Activated CD8-positive, alpha-beta memory T cell treated with anti-CD3 and anti-CD28 coated beads for 36 hours (primary cell): ENCODE results near the gene KCP. TPM values are rescaled to one million over a fixed set of nuclear protein-coding genes. Genes with fewer than 3 reads are reported as not detected.

Experiments
- CTCF ChIA-PET: fragments of 350-600 bp; sonication (Branson Sonifier 250); formaldehyde crosslinking; loops from one replicate; lab custom pipeline; 2021; ENCODE audit warnings: antibody characterized with exemption; lab: Charles Lee
- POLR2A ChIA-PET: fragments of 350-600 bp; sonication (Branson Sonifier 250); formaldehyde crosslinking; loops from one replicate; lab custom pipeline; 2021; ENCODE audit warnings: antibody characterized with exemption; lab: Charles Lee
- total RNA-seq, 2 experiments: library from RNA; stranded (reverse); gene quantifications; one replicate each; pipeline ENCODE4 v1.2.3, GENCODE V29; 2021

Gene KCP
- total RNA-seq, 2 experiments from 2014 or later, result 0.53 to 0.61 TPM

DNA sequence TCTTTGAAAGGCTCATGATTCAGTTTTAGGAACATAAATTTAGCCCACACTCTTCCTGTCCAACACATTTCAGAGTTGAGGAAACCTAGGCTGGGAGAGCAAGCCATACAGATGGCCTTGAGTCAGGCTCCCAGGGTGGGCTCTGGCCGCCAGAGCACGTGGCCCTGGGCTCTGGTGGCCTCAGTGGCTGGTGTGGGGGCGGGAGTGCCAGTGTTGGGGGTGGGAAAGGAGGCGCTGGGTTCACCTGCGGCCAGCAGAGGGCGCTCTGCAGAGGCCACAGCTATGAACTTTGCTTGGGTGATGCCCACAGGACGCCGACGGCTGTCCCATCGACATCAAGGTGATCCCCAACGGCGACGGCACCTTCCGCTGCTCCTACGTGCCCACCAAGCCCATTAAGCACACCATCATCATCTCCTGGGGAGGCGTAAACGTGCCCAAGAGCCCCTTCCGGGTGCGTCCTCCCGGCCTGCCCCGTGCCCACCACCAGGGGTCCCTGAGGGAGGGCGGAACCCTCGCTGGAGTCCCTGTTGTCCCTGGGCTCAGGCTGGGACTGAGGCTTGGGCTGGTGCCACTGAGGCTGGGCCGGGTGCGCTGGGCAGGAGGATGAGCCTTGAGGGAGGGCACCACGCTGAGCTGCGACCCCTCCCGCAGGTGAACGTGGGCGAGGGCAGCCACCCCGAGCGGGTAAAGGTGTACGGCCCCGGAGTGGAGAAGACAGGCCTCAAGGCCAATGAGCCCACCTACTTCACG, 68.4 kb downstream of the KCP start:
- POLR2A ChIA-PET, result interaction anchor here (0.6 kb wide), 1 partner anchor 33 kb away, joined by 3 read pairs; no protein-coding TSS in a partner anchor
- CTCF ChIA-PET, result interaction anchor here (0.7 to 1.7 kb wide), 9 partner anchors 11 to 51 kb away, joined by 3 to 10 read pairs (median 5); partner anchors contain the start of gene CCDC136

DNA sequence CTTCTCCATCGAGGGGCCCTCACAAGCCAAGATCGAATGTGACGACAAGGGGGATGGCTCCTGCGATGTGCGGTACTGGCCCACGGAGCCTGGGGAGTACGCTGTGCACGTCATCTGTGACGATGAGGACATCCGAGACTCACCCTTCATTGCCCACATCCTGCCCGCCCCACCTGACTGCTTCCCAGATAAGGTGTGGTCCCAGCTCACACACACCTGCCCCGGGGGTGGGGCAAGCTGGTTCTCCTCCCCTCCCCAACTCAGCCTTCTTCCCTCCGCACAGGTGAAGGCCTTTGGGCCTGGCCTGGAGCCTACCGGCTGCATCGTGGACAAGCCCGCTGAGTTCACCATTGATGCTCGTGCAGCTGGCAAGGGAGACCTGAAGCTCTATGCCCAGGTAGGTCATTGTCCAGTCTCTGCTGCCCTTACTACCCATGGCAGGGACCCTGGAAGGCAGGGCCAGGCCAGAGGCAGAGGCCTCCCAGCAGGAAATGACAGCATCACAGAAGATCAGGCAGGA, 69.3 kb downstream of the KCP start:
- ChIA-PET POLR2A (no interaction called here), CTCF (interaction anchor here (1.2 to 1.7 kb wide), 4 partner anchors 10 to 43 kb away, joined by 4 to 10 read pairs (median 6); no protein-coding TSS in a partner anchor)

DNA sequence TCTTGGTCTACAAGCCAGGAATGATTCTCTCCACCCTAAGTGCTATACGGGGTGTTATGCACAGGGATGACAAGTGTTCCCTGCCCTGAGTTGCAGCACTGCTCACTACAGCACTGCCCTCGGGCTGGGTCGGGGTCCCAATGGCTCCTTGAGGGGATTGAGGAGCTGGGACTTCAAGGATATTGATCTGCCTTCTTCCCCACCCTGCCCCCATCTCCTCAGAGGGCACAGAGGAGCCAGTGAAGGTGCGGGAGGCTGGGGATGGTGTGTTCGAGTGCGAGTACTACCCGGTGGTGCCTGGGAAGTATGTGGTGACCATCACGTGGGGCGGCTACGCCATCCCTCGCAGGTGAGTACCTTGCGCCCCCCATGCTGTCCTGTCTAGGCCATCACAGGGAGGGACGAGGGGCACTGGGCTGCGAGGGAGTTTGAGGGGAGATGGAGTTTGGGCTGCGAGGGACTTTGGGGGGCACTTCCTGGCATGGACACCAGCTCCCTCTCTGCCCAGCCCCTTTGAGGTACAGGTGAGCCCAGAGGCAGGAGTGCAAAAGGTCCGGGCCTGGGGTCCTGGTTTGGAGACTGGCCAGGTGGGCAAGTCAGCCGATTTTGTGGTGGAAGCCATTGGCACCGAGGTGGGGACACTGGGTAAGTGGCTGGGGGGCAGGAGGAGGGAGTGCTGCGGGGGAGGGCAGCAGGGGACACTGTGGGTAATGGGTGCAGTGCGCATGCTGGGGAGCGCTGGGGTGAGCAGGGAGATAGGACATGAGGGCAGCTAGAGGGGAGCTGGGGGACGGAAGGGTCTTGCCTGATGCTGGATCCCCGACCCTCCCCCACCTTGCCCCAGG, 70.0 kb downstream of the KCP start:
- ChIA-PET CTCF (interaction anchor here (1.4 kb wide), 1 partner anchor 43 kb away, joined by 4 read pairs; no protein-coding TSS in a partner anchor), POLR2A (interaction anchor here (1.0 kb wide), 1 partner anchor 22 kb away, joined by 3 read pairs; the partner anchor contains the start of gene ATP6V1F)

DNA sequence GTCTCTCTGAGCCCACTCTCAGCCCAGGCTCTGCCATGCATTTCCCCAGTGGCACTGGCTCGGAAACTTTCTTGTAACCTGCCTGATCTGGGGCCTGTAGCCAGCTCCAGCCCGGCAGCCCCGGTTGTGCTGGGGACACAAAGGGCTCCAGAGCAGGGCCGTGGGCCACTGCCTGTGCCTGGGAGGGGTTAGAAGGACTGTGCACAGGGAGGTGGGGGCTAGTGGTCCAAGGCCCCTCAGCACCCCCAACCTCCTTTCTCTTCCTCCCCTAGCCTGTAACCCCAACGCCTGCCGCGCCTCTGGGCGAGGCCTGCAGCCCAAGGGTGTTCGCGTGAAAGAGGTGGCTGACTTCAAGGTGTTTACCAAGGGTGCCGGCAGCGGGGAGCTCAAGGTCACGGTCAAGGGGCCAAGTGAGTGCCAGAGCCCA, 70.7 kb downstream of the KCP start:
- ChIA-PET POLR2A (interaction anchor here (1.0 kb wide), 1 partner anchor 23 kb away, joined by 3 read pairs; the partner anchor contains the start of gene ATP6V1F), CTCF (interaction anchor here (0.5 to 1.4 kb wide), 2 partner anchors 44 to 387 kb away, joined by 3 to 4 read pairs; no protein-coding TSS in a partner anchor)

DNA sequence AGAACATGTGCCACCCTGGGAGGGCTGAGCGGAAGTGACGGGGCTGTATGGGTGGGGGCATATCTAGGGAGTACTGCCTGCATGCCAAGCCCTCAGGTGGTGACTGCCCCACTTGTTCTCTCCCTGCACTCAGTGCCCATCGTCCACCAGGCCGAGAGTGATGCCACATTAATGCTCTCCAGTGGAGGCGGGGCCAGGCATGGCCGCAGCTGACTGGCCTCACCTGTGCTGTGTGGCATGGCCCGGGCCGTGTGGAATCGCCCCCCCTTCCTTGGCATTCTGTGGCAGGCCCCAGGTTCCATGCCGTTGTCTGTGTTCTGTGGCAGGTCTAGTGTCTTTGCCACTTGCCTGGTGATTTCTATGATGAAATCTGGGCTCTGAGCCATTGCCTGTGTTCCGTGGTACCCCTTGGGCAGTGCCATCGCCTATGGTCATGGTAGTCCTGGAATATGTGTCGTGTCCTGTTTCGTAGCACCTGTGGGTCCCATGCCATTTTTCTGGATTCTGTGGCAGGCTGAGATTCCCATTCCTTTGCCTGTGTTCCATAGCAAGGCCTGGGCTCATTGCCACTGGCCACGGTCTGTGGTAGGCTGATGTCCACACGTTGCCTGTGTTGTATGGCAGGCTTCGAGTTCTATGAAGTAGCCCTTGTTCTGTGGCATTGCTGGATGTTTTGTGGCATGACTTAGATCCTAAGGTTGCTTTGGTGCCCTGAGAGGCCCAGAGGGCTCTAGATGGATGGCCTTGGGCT, 71.4 kb downstream of the KCP start:
- CTCF ChIA-PET, result interaction anchor here (0.5 kb wide), 1 partner anchor 388 kb away, joined by 3 read pairs; no protein-coding TSS in a partner anchor
- POLR2A ChIA-PET, result interaction anchor here (1.0 kb wide), 1 partner anchor 24 kb away, joined by 3 read pairs; the partner anchor contains the start of gene ATP6V1F

DNA sequence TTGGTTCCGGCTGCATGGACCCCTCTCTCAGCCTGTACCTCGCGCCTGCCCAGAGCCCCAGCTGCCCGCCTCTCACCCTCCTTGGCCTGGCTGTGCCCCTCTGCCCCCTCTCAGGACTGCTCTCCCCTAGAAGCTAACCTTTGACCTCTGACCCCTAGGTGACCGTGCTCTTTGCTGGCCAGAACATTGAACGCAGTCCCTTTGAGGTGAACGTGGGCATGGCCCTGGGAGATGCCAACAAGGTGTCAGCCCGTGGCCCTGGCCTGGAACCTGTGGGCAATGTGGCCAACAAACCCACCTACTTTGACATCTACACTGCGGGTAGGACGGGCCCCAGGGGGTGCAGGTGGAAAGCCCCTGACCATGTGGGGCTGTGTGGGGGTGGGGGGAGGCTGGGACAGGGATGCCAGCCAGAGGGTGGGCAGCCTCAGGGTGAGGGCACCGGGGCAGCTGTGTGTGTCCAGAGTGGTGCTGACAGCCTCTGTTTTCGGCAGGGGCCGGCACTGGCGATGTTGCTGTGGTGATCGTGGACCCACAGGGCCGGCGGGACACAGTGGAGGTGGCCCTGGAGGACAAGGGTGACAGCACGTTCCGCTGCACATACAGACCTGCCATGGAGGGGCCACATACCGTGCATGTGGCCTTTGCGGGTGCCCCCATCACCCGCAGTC, 72.3 kb downstream of the KCP start:
- CTCF ChIA-PET, result interaction anchor here (1.1 kb wide), 1 partner anchor 13 kb away, joined by 3 read pairs; no protein-coding TSS in a partner anchor
- POLR2A ChIA-PET, result no interaction called here

DNA sequence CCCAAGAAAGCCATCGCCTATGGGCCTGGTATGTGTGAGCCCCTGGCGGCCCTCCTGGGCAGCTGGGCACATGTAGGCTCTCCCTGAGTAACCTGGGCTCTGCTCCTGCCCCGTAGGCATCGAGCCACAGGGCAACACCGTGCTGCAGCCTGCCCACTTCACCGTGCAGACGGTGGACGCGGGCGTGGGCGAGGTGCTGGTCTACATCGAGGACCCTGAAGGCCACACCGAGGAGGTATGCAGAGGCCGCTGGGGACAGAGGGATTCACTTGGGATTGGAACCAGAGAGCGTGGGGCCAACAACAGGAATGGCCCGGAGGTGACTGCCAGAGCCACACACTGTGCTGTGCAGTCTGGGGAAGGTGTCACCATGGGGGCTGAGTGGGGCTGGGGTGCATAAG, 73.0 kb downstream of the KCP start:
- POLR2A ChIA-PET, result no interaction called here
- CTCF ChIA-PET, result interaction anchor here (1.1 kb wide), 1 partner anchor 12 kb away, joined by 3 read pairs; no protein-coding TSS in a partner anchor

DNA sequence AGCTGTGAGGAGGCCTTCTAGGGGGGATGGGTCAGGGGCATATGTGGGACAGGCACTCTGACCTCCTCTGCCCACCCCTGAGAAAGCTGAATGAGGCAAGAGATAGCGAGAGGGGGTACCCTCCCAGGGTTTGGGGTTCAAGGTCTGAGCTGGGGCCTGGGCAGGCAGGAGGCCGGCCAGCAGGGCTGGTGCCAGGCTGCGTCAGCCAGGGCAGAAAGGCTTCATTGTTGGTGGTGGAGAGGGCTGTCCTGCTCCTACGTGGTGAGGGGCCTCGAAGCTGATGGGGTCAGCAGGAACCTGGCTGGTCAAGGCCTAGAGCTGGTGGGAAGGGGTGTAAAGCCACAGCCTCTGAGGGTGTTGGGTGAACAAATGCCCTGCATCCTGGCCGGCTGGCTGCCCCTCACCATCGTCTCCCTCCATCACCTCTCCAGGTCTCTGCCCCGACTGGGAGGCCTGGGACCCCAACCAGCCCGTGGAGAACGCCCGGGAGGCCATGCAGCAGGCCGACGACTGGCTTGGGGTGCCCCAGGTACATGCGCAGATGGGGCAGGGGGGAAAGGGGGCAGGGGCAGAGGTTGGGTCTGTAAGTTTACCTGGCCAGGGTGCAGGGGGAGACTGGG, 73.7 kb downstream of the KCP start:
- ChIA-PET POLR2A (no interaction called here), CTCF (no interaction called here)

DNA sequence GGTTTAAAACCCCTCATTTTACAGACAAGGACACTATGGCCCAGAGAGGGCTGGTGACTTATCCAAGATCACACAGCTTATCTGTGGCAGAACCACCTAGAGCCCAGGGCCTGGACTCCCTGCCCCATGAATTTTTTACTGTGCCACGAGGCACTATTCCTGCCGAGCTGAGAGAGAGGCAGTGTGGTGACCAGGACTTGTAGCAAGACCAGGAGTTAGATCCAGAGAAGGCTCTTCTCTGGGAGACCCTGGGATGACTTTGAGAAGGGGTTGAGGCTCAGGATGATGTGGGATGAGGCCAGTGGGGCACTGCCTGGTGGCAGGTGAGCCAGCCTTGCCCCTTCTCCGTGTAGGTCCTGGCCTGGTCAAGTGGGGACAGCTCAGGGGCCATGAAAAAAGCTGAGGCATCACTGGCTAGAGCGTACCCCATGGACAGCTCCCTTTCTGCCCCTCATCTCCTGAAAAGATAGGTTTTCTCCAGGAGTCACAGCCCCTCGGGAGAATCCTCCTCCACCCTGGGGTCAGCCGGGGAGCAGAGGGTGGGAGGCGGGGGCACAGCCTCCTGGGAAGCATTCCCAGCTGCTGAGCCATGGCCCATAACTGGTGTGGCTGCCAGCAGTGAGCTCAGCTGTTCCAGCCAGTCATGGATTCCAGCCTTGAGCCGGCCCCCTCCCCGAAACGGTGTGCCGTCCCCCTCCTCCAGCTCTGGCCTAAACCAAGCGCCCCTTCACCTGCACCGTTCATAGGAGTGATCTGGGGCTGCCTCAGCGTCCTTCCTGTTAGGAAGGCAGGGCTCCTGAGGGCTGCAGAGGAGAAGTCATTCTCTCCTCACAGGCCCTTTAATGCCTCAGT, 74.5 kb downstream of the KCP start:
- POLR2A ChIA-PET, result no interaction called here

DNA sequence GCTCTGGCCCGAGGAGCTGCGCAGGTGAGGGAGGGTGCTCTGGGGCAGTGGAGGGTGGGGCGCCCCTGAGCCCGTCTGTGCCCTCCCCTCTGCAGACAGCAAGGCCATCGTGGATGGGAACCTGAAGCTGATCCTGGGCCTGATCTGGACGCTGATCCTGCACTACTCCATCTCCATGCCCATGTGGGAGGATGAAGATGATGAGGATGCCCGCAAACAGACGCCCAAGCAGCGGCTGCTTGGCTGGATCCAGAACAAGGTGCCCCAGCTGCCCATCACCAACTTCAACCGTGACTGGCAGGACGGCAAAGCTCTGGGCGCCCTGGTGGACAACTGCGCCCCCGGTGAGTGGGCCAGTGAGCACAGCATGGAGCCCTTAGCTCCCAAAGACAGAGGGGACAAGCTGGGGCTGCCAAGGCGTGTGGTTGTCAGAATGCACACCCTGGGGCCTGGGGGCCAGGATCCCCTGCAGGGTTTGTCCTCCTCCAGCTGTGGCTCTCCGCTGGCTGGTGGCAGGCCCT, 75.2 kb downstream of the KCP start:
- ChIA-PET CTCF (no interaction called here), POLR2A (no interaction called here)

More for the DNA sequence above, 74.5 kb downstream of the KCP start:
- CTCF ChIA-PET, result no interaction called here

DNA sequence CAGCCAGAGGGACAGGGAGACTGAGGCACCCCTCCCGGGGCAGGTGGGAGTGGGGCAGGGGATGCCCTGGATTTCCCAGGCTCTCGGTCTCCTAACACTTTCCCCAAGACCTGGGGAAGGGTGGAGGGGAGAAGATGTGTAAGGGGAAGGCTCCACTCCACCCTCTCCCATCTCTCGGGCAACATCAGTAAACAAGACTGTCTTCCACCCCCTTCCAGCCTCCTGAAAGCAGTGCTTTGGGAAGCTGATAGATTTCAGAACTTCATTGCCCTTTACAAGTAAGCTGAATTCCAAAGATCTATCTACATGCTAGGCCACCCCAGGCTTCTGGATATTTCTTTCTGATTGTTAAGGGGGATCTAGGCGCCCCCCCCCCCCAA, 76.6 kb downstream of the KCP start:
- ChIA-PET CTCF (interaction anchor here (0.6 kb wide), 1 partner anchor 10 kb away, joined by 3 read pairs; no protein-coding TSS in a partner anchor), POLR2A (no interaction called here)

DNA sequence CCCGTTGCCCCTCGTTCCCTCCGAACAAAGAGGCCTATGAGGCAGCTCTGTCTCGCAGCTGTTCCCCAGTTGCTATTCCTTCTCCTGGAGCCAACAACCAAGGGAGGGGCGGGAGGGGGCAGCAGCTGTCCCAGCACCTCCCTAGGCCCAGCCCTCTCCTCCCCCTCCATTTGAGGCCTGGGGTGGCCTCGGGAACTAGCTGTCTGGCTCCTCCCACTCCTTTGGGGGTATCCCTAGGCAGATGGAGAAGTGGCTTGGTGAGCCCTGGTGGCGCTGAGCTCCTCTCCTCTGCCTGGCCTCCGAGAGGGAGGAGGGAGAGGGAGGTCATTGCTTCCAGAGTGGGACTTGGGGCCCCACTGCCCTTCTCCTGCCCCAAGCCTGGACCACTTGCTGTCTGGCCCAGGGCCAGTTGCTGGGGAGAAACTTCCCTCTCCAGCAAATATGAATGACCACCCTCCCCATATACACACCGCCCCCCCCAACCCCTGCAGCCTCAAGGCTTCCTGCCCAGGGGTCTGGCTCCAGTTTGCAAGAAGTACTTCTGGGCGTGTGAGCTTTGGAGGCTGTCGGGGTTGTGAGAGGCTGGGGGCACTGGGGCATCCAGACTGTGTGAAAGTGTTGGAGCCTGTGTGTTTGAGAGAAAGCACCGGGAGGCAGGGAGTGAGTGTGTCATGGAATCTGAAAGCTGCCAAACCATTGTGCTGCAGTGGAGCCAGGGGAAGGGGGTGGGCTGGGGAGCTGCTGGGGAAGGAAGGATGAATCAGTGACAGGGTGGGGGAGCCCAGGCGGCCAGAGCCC, 77.2 kb downstream of the KCP start:
- ChIA-PET CTCF (interaction anchor here (0.6 kb wide), 1 partner anchor 10 kb away, joined by 3 read pairs; no protein-coding TSS in a partner anchor), POLR2A (no interaction called here)

DNA sequence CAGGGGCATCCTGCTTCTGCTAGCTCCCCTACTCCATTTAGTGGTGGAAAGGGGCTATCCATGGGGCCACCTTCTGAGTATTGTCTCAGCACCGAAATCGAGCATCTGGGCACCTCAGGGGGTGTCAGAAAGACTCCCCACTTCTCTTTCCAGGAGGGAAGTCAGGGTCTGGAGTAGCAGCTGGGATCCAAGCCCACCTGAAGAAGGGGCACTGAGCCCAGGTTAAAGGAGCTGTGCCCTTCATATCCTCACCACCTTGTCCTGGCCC, 77.7 kb downstream of the KCP start:
- CTCF ChIA-PET, result no interaction called here
- POLR2A ChIA-PET, result no interaction called here

DNA sequence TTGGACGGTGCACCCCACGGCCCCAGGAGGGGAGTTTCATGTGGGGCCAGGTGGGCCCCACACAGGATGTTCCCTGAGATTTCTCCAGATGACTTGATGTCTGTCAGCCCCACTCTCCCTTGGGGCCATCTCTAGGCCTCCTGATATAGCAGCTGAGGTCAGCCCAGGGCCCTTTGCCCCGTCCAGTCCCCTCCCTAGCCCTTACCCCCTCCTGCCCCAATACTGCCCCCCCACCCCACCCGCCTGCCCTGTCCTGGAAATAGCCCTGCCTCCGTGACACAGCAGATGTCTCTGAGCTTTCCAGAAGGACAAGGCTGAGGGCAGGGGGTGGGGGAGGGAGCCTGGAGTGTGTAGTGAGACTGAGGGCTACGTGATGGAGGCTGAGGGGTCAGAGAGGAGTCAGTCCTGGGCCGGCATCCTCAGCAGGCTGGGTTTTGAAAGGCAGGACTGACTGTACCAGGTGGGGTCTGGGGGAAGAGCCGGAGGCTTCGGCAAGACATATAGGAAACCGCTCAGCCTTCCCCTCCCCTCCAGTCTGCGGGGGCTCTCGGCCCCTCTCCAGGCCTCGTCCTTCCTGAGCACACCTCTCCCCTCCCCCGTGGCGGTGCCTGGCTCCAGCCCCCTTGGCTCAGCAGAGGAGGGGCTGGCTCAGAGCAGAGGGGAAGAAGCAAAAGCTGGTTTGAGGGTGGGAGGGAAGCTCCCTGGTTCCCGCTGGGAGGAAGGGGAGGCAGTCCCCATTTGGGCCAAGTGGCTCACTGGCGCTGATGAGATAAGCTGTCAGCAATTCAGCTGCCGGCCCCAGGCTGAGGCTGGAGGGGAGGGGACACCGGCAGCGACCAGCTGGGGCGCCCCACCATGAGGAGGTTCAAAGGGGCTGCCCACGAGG, 78.3 kb downstream of the KCP start:
- ChIA-PET CTCF (interaction anchor here (0.8 kb wide), 1 partner anchor 10 kb away, joined by 5 read pairs; no protein-coding TSS in a partner anchor), POLR2A (interaction anchor here (0.6 kb wide), 1 partner anchor 372 kb away, joined by 3 read pairs; no protein-coding TSS in a partner anchor)
